HG02642 (cell line): ENCODE measurements around the gene NRCAM.

Experiments used
- ATAC-seq: cut with Tn5 transposase; IDR thresholded peaks from one replicate; pipeline ENCODE4 v1.9.1; 2021; ENCODE audit warnings: mild to moderate bottlenecking; ENCODE audit not compliant: unreplicated experiment, poor library complexity

Gene NRCAM

GRCh38 chr7:108321359-108321758 lies 134.9 kb downstream of the NRCAM start:
- ATAC-seq: no peak

GRCh38 chr7:108316708-108317107 lies 139.5 kb downstream of the NRCAM start:
- no peak for ATAC-seq

DNA sequence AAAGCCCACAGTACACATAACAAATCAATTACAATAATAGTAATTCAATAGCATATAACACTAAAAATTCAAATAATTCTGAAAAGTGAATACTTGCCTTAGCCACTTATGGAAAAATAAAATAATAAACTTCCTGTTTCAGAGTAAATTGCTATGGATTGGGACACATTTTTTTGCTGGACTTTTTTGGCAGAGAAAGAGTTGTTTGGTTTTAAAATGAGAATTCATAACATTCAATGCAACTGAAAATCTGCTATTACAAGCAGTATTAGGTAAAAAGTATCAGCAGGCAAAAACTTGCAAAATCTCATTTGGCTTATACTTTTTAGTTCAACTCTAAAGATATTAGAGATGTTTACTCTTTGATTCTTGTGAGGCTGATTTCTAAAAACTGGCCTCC lies 141.7 kb downstream of the NRCAM start:
- no peak for ATAC-seq

DNA sequence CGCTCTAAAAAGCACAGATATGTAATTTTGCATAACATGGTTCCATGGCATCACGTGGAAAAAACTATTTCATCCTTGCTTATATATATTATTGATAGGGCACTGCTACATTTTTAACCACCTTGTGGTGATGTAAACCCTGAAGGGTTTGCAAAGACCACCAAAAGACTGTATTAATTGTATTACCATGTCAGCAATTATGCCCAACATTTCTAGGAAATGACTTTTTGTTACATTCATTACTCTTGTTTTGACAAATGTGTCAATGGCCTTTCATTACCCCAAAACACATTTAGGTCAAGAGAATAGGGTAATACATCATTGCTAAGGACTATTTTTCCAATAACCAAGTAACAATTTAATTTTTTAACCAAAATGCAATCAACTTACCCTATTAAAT lies 142.2 kb downstream of the NRCAM start:
- no peak for ATAC-seq

GRCh38 chr7:108313086-108313485 lies 143.2 kb downstream of the NRCAM start:
- ATAC-seq: no peak

- ATAC-seq: peak; percentile 53
Observed at GRCh38 chr7:108311446-108312168, 144.6 kb downstream of the NRCAM start.

- ATAC-seq: no peak
Observed at GRCh38 chr7:108310351-108310750, 145.9 kb downstream of the NRCAM start.

- peak; percentile 66 for ATAC-seq
Observed at GRCh38 chr7:108308903-108309302, 147.3 kb downstream of the NRCAM start.

DNA sequence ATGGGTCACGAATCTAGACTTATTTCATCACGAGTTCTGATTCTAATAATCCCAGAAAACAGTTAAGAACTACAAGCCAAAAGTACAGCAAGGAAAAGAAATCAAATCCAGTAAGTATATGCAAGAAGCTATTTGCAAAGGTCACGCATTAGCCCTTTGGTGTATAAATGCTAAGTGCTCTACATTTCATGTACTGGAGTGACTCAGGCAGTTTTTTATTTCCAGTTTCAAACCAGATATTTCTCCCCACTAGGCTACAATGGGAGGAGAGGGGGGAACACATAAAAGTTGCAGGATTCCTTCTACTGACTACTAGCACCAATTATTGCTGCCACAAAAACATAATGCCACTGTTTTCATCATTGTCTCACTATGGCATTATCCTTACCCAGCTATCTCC lies 148.0 kb downstream of the NRCAM start:
- ATAC-seq: no peak

GRCh38 chr7:108307595-108307994 lies 148.6 kb downstream of the NRCAM start:
- ATAC-seq: no peak

DNA sequence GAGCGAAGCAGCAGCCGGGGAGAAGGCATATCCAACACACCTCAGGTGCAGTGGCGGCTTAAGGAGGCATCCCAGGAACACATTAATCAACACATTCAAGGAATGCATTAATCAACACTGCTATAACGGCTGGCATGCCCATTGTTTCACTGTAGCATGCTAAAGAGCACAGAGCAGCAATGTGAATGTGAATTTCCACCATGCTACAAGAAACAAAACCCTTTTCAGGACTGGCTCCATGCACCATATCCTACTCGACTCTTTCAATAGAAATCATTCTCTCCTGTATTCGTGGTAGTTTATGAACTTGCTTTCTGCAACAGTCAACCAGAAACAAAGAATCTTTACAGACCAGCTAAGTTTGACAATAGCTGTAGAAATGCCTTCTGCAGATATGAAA lies 149.0 kb downstream of the NRCAM start:
- ATAC-seq: no peak

- no peak for ATAC-seq
Observed at GRCh38 chr7:108303332-108303731, 152.9 kb downstream of the NRCAM start.

DNA sequence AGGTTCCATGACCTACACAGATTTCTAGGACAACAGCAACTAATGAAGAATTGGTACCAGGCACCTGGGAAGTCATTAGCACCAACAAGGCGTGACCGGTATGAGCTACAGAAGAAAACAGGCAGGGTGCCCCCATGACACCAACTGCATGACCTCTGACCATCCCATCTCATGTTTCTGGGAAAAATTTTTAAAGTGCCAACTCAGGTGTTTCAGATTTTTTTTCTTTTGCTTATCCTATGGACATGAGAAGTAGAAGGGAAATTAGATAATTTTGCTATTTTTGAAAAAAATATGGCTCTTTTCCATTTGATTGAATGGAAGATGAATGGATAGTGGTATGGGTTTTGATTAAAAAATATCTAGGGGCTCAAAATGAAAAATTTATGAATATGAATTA lies 154.8 kb downstream of the NRCAM start:
- no peak for ATAC-seq

DNA sequence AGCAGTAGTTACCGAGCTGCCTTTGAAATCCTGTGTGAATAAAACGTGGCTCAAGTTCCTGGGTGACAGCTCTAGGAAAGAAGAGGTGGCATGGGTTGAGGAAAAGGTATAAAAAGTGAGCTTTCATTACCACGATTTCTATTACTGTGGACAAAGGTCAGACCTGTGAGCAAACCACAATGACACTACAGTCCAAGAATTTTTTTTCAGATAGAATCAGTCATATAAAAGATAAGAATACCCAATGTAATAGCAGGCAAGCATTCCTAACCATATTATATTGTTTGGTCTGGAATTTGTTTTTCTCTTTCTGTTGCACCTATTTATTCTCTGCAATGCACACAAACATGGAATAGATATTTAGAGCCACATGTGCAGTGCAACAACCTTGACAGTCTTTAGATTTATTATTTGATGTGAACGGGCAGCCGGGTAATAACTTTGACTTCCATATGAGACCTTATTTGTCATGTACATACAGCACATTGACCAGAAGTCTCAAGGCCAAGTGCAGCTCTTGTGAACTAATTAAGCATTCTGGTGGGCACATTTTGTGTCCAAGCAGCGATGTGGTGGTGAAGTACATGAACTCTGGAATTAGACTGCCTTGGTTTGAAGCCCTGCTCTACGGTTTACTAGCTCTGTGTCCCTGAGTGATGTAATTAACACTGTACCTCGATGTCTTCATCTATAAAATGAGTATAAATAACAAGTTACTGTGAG lies 156.8 kb downstream of the NRCAM start:
- ATAC-seq: no peak

- ATAC-seq: no peak
Observed at GRCh38 chr7:108296911-108297310, 159.3 kb downstream of the NRCAM start.

GRCh38 chr7:108294595-108294994 lies 161.6 kb downstream of the NRCAM start:
- peak; percentile 98 for ATAC-seq

DNA sequence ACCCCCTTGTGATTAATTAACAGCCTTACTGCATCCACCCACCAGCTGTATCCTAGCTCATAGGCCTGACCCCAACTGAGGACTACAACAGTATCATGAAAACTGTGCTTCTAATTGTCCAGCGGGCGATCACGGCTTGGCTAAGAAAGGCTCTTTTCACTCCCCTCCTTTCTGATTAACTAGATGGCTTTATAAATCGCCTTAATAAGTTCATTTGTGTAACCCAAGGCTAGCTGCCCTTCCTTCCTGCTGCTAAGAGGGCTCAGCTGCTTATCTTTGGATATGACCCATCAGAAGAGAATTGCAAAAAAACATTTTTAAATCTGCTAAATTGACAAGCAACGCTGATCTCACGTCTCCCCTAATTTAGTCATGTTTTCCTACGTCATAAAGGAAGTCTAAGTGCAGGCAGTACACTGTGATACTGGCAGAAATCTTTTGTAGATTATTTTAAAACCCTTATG lies 163.1 kb downstream of the NRCAM start:
- no peak for ATAC-seq

GRCh38 chr7:108292541-108292940 lies 163.7 kb downstream of the NRCAM start:
- ATAC-seq: no peak

DNA sequence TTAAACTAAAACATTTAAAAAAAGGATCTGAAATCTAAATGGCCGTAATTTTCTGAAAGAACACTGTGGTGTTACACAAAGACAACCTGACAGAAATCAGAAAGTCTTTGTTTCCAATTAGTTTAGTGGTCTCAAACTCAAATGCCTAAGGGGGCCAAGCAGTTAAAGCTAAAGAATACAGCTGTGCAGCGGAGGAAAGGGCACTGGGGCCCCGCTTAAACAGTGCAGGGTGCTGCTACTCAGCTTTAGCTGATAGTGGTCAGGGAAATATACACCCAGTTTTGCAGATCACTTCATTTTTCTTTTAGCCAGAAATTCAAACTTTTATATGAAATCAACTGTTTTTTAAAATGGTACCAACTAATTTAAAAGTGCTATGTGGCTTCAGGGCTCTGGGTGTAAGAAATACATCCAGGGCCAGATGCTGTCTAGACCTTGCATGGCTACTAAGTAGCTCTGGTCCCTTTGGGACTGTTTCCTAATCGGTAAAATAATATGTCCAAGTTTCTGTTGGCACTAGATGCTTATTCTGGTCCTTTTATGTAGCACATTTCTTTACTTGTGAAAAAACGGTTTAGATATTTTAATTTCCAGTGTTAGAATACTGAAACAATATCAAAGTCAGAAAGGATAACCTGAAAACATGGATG lies 164.3 kb downstream of the NRCAM start:
- no peak for ATAC-seq

- ATAC-seq: no peak
Observed at GRCh38 chr7:108291152-108291508, 165.1 kb downstream of the NRCAM start.

DNA sequence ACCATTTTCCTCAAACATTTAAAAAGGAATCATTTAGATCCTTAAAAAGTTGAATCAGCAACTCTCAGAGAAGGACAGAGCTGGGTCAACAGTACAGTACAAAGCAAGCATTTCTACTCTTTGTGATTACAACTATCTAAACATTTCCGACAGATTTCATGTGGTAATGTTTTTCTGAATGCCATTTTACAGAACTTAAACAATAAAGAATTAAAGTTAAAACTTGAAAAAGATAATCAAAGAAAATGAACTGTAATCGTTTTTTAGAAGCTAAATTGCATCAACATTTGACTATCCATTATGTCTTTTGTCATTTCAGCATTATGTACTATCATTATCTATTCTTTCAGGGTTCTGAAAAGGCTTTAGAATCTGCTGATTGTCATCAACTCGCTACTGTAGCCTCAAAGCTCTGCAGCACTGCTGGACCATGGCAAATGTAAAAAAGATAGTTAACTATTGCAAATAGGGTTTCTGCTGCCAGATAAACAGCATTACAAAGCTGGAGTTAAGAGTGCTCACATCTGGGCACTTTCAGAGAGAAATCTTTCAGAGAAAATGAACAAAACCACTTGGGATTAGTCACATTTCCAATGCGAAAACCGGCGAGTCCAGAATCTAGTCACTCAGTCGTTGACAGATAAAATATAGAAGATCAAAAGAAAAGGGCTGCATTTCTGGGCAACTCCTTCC lies 165.6 kb downstream of the NRCAM start:
- ATAC-seq: no peak
